WTC11 (cell line): ENCODE measurements around the gene CLSTN2.
A peak's percentile ranks its signal among the peaks of the same experiment; 100 is the strongest.

Experiments used
- CTCF ChIP-seq: fragments of 200-600 bp; IDR thresholded peaks from 2 replicates; pipeline ENCODE4 v1.8.0; 2022; ENCODE audit warnings: antibody characterized with exemption
- ETV6 ChIP-seq: sonication (generic); formaldehyde crosslinking; IDR thresholded peaks from 2 replicates; pipeline ENCODE4 v1.8.1; 2022; ENCODE audit warnings: mild to moderate bottlenecking, missing genetic modification reagents
- FOXP4 ChIP-seq: sonication (generic); formaldehyde crosslinking; IDR thresholded peaks from 2 replicates; pipeline ENCODE4 v1.8.0; 2022; ENCODE audit warnings: mild to moderate bottlenecking, missing genetic modification reagents
- JUN ChIP-seq: sonication (generic); formaldehyde crosslinking; IDR thresholded peaks from 2 replicates; pipeline ENCODE4 v1.8.0; 2023; ENCODE audit warnings: mild to moderate bottlenecking, missing genetic modification reagents
- MAX ChIP-seq: sonication (generic); formaldehyde crosslinking; IDR thresholded peaks from 2 replicates; pipeline ENCODE4 v1.8.0; 2022; ENCODE audit warnings: mild to moderate bottlenecking, missing genetic modification reagents
- MLX ChIP-seq: sonication (generic); formaldehyde crosslinking; IDR thresholded peaks from 2 replicates; pipeline ENCODE4 v1.8.1; 2023; ENCODE audit warnings: mild to moderate bottlenecking, missing genetic modification reagents, moderate library complexity
- SMAD4 ChIP-seq: sonication (generic); formaldehyde crosslinking; IDR thresholded peaks from 2 replicates; pipeline ENCODE4 v1.8.0; 2022; ENCODE audit warnings: mild to moderate bottlenecking, missing genetic modification reagents
- USF1 ChIP-seq: sonication (generic); formaldehyde crosslinking; IDR thresholded peaks from 2 replicates; pipeline ENCODE4 v1.8.0; 2022; ENCODE audit warnings: mild to moderate bottlenecking, missing genetic modification reagents
- ZNF281 ChIP-seq: sonication (generic); formaldehyde crosslinking; IDR thresholded peaks from 2 replicates; pipeline ENCODE4 v1.8.0; 2023; ENCODE audit warnings: mild to moderate bottlenecking, missing genetic modification reagents

- TF ChIP-seq MLX (CRISPR knock-in tag) (no peak), JUN (no peak), USF1 (CRISPR knock-in tag) (no peak), CTCF (no peak), MAX (CRISPR knock-in tag) (no peak), FOXP4 (CRISPR knock-in tag) (peak; percentile 69; the same call in 1 of the 2 replicates), ETV6 (CRISPR knock-in tag) (peak; percentile 63; the same call in 1 of the 2 replicates), ZNF281 (CRISPR knock-in tag) (no peak), SMAD4 (CRISPR knock-in tag) (no peak)
These were observed 363.6 kb downstream of the CLSTN2 start for GRCh38 chr3:140298569-140299070.
